Measurements from ENCODE around the gene IREB2.

DNA sequence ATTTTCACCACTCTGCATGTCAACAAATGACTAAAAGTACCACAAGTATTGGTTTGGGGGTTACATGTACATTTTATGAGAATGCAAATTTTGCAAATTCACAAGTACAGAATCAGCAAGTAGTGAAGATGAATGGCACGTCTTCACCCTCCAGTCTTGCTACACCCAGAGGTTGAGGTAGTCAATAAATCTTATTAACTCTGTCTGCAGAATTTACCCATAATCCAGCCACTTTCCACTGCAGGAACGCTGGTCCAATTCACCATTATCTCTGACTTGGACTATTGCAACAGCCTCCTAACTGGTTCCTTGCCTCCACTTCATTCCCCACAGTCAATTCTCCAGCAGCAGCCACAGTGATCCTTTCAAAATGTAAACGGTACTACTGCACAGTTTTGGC, 112.8 kb downstream of the IREB2 start:
- TF ChIP-seq, protein P1, sequence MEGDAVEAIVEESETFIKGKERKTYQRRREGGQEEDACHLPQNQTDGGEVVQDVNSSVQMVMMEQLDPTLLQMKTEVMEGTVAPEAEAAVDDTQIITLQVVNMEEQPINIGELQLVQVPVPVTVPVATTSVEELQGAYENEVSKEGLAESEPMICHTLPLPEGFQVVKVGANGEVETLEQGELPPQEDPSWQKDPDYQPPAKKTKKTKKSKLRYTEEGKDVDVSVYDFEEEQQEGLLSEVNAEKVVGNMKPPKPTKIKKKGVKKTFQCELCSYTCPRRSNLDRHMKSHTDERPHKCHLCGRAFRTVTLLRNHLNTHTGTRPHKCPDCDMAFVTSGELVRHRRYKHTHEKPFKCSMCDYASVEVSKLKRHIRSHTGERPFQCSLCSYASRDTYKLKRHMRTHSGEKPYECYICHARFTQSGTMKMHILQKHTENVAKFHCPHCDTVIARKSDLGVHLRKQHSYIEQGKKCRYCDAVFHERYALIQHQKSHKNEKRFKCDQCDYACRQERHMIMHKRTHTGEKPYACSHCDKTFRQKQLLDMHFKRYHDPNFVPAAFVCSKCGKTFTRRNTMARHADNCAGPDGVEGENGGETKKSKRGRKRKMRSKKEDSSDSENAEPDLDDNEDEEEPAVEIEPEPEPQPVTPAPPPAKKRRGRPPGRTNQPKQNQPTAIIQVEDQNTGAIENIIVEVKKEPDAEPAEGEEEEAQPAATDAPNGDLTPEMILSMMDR (IDR thresholded peaks at IDR 0.05 in 4 of 5, conservative IDR thresholded peaks at IDR 0.05 in 1 of 5) = no peak
- no peak for TF ChIP-seq POLR2A (IDR thresholded peaks at IDR 0.05)

All from gastrocnemius medialis (tissue), 4 donors.